ENCODE data around the gene THOC2.

- TF ChIP-seq POLR2AphosphoS5 (IDR thresholded peaks at IDR 0.05; ENCODE audit: low read depth) = no peak
- TF ChIP-seq, protein P1, sequence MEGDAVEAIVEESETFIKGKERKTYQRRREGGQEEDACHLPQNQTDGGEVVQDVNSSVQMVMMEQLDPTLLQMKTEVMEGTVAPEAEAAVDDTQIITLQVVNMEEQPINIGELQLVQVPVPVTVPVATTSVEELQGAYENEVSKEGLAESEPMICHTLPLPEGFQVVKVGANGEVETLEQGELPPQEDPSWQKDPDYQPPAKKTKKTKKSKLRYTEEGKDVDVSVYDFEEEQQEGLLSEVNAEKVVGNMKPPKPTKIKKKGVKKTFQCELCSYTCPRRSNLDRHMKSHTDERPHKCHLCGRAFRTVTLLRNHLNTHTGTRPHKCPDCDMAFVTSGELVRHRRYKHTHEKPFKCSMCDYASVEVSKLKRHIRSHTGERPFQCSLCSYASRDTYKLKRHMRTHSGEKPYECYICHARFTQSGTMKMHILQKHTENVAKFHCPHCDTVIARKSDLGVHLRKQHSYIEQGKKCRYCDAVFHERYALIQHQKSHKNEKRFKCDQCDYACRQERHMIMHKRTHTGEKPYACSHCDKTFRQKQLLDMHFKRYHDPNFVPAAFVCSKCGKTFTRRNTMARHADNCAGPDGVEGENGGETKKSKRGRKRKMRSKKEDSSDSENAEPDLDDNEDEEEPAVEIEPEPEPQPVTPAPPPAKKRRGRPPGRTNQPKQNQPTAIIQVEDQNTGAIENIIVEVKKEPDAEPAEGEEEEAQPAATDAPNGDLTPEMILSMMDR (IDR thresholded peaks at IDR 0.05; ENCODE audit: insufficient read depth, low read length) = no peak
- no peak for TF ChIP-seq GABPA (IDR thresholded peaks at IDR 0.05; ENCODE audit: low read depth)
- no peak for TF ChIP-seq SPI1 (IDR thresholded peaks at IDR 0.05; ENCODE audit: borderline replicate concordance, low read depth)
- TF ChIP-seq, protein P2, sequence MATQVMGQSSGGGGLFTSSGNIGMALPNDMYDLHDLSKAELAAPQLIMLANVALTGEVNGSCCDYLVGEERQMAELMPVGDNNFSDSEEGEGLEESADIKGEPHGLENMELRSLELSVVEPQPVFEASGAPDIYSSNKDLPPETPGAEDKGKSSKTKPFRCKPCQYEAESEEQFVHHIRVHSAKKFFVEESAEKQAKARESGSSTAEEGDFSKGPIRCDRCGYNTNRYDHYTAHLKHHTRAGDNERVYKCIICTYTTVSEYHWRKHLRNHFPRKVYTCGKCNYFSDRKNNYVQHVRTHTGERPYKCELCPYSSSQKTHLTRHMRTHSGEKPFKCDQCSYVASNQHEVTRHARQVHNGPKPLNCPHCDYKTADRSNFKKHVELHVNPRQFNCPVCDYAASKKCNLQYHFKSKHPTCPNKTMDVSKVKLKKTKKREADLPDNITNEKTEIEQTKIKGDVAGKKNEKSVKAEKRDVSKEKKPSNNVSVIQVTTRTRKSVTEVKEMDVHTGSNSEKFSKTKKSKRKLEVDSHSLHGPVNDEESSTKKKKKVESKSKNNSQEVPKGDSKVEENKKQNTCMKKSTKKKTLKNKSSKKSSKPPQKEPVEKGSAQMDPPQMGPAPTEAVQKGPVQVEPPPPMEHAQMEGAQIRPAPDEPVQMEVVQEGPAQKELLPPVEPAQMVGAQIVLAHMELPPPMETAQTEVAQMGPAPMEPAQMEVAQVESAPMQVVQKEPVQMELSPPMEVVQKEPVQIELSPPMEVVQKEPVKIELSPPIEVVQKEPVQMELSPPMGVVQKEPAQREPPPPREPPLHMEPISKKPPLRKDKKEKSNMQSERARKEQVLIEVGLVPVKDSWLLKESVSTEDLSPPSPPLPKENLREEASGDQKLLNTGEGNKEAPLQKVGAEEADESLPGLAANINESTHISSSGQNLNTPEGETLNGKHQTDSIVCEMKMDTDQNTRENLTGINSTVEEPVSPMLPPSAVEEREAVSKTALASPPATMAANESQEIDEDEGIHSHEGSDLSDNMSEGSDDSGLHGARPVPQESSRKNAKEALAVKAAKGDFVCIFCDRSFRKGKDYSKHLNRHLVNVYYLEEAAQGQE (IDR thresholded peaks at IDR 0.05; ENCODE audit: insufficient replicate concordance, low read depth) = no peak
Observed at GRCh38 chrX:123728554-123728953, 4.3 kb downstream of the THOC2 start.
